ENCODE data around the gene SQSTM1.

Gene SQSTM1

DNA sequence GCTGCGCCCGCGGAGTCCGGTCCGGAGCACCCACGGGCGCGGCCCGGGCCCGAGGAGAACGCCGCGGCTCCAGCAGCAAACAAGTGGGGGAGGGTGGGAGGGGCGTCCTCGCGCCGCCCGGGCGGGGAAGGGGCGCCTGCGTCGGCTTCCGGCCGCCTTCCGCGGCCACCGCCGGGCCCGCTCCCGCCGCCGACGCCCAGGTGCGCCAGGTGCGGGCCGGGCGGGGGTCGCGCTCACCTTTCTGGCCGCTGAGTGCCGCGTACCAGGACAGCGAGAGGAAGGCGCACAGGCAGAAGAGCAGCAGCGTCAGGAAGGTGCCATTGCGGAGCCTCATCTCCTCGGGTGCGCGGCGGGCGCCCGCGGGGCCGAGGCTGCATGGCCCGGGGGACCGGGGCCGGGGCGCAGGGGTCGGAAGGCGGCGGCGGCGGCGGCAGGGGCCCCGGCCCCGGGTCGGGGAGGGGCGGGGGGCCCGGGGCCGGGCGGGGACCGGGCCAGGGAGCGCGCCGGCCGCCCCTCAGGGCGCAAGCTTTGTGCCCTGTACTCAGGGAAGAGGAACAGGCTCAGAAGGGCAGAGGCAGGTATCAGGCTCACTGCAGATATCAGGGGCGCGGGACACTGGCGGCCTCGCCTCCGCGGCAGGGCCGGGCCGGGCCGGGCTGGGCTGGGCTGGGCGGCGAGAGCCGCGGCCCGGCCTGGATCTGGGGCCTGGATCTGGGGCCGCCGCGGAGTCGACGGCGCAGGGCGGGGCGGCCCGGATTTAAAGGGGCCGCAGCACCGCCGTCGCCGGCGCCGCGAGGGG is 14.3 kb upstream of the SQSTM1 start, which contains the start of gene MGAT4B:
Gene MGAT4B (minus strand): TSS at position 617 of the 799 bp plus-strand sequence. CDS start 283 bp downstream, at position 334.
- DNase-seq = peak; percentile 40

DNA sequence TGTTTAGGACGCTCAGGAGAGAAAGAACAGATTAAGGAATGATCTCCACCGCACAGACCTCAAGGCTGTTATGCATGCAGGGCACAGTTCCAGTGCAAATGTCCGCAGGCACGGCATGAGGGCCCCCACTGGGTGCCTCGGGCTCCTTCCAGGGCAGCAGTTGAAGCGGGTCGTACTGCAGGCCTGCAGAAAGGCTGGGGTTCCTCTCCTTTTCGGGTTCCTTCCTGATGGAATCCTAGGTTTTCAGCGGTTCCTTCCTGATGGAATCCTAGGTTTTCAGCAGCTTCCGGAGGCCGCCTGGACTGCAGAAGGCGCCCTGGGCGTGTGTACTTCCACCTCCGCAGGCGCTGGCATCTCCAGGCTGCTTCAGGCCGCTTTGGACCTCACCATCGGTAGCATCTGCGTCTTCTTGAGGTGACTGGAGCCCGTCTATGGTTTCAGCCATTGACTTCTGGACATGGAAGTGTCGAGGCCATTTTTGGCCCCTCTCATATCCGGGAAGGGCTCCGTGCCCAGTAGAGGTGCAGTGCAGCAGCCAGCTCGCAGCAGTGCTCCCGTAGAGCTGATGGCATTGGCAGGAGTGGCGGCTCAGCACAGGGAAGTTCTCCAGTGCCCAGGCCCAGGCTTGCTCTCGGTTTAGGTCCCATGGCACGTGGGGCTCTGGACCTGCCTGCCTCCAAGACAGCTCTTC is 8.4 kb upstream of the SQSTM1 start:
- DNase-seq = no peak

DNA sequence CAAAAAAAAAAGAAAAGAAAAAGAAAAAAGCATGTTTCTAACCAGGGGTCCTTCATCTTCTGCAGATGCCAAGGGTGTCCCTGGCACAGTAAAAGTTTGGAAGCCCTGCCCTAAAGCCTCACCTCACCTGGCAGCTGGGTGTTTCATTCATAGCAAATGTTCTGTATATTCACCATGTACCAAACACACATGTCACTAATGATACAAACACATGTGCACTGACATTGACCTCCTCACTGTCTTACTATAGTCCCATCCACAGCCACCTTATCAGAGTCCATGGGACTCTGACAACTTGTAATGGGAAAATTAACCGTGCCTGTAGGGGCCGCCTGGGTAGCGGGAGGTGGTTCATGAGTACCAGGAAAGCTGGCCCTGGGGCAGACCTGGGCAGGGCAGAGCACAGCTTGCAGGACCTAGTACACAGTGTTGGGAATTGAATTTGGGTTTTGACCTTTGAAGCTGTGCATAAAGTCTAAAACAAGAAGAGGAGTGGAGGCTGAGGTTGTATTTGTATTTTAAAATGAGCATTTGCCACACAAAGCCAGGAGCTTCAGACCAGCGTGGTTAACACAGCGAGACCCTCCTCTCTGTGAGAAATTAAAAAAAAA is 7.6 kb upstream of the SQSTM1 start:
- DNase-seq = no peak

DNA sequence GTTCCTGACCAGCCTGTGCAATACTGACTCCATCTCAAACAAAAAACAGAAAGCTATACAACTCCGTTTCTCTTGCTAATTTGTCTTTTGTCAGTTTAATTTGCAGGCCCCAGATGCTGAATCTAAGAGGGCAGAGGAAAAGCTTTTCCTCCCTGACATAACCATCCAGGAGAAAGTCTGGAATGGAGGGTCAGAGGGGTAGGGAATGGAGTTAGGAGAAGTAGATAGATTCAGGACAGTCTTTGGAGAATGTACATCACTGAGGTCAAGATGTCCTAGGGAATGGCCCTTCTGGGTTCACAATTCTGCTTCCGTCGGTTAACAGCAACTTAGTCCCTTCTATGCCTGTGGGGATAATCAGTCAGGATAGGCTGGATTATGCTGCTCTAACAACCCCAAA is 6.6 kb upstream of the SQSTM1 start:
- no peak for DNase-seq

DNA sequence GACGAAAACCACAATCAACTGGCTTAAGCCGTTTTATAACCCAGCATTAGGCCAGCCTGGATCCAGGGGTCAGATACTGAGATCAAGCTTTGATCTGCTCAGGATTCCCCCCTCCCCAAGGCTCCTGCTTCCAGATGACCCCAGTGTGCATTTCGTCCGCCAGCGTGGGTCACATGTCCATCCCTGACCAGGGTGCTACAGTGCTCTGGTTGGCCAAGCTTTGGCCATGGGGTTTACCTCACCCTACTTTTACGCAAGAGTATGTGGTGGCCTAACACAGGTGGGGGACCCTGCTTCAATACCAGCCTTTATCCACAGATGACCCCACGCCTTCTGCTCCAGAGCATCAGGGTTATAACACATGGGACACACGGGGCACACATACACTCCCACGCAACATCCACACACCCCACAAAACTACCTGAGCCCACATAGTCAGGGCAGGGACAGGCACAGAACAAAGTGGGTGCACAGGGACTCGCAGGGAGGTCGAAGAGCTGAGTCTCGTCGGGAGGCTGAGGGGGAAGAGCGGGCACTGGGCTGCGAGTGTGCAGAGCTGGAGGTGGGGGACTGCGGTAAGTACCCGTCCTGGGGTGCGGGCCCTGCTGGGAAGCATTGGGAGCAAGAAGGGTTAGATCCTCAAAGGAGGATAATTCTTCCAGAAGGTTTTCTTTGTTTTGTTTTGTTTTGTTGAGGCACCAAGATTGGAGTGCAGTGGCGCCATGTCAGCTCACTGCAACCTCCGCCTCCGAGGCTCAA is 5.0 kb upstream of the SQSTM1 start:
- no peak for DNase-seq

DNA sequence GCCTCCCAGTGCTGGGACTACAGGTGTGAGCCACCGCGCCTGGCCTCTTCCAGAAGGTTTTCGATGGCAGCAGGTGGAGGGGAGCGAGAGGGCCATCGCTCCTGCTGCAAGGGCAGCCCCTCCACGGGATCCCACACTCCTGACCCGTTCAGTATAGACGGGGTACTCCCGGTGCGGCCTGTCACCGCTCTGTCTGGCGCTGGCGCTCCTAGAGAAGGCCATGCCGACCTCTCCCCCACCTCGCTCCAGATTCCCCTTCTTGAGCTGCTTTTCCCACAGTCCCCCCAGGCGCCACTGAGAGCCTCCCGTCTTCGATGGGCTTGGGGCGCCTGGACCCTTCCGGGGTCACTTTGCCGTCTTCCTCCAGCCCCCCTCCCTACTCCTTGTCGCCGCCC is 4.3 kb upstream of the SQSTM1 start:
- DNase-seq = no peak

DNA sequence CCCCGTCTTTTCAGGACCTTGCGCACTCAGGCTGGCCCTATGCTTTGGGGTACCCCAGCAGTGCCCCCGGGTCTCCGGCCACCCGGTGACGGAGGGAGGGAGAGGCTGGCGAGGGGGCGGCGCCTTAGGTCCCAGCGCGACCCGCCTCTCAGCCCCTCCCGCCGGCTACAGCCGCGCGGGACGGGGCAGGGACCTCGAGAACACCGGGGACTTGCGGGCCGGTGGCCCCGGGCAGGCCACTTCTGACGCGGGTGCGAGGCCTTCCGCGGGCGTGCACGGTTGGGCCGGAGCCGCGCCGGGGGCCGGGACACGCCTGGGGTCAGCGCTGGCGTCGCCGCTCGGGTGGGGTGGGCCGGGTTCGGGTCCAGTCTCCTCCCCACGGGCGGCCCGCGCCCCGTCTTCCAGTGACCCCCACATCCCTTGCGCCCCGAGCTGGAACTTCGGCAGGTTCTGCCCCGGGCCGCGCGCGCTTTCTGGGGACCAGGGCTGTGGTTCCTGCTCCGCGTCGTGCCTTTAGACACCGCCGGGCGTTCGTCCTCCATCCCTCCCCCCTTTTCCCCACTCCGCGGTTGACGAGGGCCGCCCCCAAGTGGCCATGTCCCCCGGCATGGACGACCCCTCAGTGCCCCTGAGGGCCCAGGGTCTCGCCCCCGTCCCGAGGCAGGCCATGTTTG is 3.8 kb upstream of the SQSTM1 start:
- no peak for DNase-seq

DNA sequence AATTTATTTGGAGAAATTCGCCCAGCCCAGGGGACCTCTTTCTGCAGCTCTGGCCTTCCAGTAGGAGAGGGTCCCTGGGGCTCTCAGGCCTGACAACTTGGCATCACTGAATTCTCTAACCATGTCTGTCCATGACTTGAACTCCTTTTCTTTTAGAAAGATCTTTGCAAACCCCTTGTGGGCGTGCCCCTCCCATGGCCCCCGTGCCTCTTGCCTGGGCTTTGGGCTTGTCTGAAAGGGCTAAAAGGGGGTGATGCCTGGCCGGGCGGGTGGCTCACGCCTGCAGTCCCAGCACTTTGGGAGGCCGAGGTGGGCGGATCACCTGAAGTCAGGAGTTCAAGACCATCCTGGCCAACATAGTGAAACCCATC is 3.2 kb upstream of the SQSTM1 start:
- DNase-seq = no peak

DNA sequence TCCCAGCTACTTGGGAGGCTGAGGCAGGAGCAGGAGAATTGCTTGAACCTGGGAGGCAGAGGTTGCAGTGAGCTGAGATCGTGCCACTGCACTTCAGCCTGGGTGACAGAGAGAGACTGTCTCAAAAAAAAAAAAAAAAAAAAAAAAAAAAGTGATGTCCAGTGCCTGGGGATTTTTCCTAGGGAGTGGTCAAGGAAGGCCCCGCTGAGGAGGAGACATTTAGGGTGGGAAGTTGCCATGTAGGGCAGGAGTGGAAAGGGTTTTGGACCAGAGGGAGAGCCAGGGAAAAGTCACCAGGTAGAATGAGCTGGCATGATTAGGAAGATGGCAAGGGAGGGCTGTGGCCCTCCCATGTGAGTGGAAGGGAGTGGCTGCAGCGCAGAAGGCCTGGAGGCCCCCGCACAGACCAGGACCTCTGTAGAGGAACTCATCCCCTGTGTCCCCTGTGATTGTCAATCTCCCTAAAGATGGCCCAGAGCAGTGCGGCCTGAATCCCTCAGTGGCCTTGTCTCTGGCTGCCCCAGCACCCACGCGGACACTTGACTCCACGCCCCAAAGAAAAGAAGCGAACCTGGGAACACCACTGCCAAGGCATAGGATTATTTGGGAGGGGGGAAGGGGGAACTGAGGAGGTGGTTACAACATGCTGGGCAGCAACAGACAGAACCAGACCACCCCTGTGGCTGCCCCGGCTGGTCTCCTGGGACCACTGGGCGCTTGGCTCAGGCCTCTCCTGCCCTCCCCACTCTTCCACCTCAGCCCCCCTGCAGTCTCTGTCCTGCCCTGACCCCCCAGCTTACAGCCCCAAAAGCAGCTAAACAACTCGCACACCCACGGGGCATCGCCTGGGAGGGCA is 2.6 kb upstream of the SQSTM1 start:
- no peak for DNase-seq

DNA sequence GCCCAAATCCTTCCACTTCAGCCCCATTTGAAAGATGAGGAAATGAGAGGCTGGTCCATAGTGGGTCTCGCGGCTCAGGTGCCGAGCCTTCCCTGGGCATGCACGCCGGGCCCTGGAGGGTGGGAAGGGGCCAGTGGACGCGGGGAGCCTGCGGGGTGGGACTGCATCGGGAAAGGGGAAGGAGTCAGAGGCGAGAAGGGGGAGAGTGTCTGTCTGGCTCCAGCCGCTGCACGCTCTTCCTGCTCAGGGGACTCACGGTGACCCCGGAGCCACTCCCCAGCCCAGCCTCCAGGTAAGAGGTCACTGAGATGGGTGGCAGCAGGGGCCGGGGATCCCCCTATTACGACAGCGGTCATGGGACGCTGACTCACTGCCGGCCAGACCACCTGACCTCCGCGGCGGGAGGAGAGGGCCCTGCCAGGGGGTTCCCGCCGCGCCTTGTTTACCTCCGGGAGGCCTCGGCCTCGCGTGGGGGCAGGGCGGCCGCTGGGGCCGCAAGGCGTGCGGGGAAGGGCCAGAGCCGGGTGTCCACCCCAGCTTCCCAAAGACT is 1.9 kb upstream of the SQSTM1 start:
- peak; percentile 75 for DNase-seq

DNA sequence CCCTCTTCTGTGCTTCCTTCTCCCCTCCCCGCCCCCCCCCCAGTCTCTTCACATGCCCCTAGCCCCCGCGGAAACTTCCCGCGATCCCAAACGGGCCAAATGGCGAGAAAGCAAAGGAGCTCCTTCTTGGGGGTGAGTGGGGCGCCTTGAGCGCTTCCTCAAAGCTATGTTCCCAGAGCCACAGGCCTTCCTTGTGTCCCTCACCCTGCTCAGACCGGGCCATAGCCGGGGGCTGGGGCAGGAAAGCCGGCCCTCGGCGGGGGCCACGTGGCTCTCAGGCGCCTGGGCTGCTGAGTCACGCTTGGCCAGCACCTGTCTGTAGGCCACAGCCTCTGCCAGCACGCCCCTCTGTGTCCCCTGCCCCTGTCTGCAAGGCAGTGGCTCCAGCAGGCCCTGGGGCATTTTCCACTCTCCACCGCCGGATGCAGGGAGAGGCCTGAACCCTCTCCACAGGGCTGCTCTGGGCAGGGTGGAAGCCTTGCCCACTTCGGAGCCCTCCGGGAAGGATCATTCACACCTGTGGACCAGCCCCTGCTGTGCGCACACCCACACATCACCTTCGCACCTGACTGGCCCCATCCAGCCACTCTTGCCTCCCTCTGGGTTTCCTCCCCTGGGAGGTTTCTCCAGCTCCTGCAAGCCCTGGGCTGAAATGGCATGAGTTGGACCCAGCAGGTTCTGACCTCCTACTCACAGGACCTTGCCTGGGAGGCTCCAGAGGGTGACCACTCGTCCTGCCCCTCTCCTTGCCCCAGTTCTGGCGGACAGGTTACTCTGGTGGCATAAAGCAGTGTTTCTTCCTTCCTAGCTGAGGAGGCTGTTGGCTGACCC is 1.2 kb upstream of the SQSTM1 start:
- DNase-seq = no peak

DNA sequence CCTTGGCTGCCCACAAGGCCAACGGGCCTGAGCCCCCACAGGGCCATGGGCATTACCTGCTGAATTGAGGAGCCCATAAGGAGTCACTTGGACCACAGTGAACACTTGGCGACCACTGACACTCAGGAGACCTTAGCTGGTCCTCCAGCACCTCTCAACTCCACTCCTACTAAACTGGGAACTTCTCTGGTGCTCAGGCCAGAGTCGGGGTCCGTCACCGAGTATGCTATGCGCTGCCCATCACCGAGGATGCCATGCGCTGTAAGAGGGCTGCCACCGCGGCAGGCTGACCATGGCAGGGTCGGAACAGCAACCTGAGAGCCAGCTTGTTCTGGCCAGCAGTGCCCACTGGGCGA is 600 bp upstream of the SQSTM1 start:
- no peak for DNase-seq

DNA sequence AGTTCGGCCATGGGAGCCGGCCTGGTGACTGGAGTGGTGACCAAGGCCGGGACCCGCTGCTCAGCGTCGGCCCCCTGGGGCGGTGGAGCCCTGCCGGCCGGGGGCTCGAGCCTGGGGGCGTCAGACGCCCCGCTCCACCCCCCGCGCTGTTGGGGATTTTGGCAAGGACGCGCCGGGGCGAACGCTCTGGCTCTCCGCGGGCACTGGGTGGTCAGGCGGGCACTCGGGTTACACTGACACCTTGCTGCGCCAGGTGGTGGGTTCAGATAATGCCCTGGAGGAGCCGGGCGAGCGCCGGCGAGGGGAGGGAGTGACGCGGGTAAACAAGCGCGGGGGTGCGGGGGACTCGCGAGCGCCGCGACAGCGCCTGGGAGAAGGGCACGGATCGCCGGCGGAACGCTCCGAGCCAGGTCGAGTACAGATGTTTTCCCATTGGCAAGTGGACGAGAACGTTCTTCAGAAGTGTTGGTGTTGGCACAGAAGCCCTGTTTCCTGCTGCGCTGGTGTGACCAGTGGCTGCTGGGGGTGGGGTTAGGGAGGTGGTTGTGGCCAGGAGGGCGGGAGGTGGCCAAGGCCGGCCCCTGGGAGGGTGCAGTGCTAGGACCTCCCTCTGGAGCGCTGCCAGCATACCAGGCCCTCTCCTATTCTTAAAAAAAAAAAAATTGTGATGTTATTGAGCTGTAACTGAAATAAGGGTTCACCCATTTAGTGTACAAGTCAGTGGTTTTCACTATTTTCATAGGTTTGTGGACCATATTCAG is 773 bp downstream of the SQSTM1 start:
- peak; percentile 71 for DNase-seq

DNA sequence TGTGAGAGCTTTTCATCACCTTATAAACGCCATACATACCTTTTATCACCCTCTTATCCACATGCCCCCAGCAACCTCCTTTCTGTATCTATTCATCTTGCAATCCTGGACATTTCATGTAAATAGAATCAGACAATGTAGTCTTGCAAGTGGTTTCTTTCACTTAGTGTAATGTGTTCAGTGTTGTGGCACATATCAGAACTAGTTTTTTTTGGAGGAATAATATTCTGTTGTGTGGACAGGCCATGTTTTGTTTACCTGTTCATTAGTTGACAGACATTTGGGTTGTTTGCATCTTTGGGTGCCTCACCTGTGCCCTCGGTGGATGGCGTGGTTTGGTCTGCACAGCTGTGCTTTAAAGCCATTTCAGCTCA is 1.3 kb downstream of the SQSTM1 start:
- DNase-seq = no peak

DNA sequence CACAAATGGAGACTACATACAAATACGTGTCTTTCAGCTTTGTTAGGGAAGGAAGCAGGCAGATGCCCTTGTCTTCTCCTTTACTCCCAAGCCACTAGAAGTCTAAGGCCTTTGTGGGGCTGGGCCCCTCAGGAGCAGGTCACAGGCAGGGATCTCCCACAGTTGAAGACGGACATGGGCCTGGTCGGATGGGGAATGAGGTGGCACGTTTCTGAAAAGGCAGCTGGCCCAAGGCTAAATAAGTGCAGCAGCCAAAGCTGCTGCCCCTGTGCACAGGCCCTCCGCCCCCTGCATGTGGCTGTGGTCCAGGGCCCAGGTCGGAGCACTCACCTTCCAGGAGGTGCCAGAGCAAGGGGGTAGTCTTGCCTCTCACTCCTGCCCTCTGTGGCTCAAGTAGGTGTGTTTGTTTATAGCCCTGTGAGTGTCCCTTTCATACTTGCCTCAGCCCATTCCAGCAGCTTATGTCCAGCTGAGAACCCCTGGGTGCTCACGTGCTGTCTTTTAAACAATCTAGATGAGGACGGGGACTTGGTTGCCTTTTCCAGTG is 1.8 kb downstream of the SQSTM1 start:
- DNase-seq = no peak

DNA sequence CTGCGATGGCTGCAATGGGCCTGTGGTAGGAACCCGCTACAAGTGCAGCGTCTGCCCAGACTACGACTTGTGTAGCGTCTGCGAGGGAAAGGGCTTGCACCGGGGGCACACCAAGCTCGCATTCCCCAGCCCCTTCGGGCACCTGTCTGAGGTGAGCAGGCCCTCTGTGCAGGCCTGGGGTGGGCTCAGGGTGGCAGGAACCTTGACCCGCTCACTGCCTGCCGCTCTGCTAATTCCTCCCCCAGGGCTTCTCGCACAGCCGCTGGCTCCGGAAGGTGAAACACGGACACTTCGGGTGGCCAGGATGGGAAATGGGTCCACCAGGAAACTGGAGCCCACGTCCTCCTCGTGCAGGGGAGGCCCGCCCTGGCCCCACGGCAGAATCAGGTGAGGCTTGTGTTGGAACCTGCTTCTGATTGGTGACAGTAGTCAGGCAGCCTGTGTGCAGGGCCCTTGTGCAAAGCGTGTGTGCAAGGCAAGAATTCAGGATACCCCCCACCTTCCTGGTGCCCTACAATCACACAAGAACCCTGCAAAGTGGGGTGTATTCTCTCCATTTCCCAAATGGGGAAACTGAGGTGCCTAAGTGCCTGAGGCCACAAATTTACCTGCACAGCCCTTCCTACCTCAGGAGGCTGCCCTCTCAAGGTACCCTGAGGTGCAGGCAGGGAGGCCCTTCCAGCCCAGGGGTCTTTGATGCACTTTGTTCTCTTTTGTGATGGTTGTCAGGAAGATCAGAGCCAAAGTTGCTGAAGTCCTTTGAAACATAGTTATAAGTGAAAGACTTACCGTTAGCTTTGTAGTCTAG is 3.4 kb downstream of the SQSTM1 start:
- DNase-seq = no peak

DNA sequence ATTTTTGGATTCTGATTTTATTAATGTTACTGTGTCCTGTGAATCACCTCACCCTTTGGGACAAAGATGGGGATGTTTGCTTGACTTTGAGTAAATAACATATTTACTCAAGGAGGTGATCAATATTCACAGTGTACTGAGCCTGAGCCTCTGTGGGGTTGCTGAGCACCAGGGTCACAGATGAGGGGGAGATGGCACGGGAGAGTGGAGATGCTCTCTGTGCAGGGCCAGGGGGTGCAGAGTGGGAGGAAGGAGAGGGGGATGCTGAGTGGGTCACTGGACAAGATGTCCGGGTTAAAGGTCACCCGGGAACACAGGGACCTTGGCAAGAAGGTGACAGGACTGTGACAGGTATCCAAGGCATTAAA is 4.0 kb downstream of the SQSTM1 start:
- DNase-seq = no peak

DNA sequence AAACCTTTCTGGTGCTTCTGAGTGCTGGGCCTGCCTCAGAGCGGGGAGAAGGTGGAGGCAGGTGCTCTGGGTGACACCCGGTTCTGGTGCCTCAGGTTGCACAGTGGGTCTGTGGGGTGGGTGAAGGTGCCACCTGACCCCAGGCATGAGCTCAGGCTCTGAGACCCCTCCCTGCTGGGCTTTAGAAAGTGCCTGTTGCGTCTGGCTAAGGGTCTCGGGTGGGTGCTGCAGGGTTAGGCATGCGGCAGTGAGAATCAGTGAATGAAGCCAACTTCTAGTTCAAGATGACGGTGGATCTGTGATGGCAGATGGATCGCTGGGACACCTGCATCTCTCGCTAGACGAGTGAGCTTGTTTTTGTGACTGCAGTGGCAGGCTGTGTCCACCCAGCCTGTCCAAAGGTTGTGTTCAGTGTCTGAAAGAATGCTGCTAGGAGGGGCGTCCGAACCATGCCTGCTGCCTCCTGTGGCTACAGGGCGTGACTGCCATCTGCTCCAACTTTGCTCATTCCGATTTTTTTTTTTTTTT is 5.0 kb downstream of the SQSTM1 start:
- no peak for DNase-seq

All from activated CD4-positive, alpha-beta T cell treated with anti-CD3 and anti-CD28 coated beads for 1 hour (primary cell).